ENCODE data around the gene ECHS1.

The ECHS1 gene

DNA sequence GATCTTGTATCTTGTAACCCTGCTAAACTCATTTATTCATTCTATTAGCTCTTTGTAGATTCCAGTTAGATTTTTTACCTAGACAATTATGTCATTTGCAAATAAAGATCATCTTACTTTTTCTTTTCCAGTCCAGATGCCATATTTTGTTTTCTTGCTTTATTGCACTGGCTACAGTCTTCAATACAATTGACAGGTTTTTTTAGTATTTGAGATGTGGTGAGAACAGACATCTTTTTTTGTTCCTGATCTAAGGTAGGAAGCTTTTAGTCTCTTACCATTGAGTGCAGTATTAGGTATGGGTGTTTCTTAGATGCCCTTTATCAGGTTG is 39.2 kb upstream of the ECHS1 start:
- Histone ChIP-seq H3K36me3 (ENCODE audit: control insufficient read depth in 2 of 2, insufficient read depth in 1 of 2, low read length in 2 of 2) (peaks cover 60 to 76% of the 10 kb centered on the region in 2 experiments), H3K27ac (ENCODE audit: extremely low read depth, low read depth, low read length) (no peak overlapping the region), H3K4me3 (ENCODE audit: low read depth, low read length) (no peak overlapping the region), H3K9me3 (ENCODE audit: control insufficient read depth, insufficient read depth, low read depth, low read length) (no peaks in the 10 kb centered on the region; the same call in 1 of the 2 replicates), H3K4me1 (ENCODE audit: control insufficient read depth, insufficient read depth, low read length) (no peaks in the 10 kb centered on the region)
- ChIA-PET POLR2A (no interaction called here), CTCF (interaction anchor here (1.0 to 1.5 kb wide), 2 partner anchors 25 to 83 kb away, joined by 4 to 5 read pairs; no protein-coding TSS in a partner anchor)
- TF ChIP-seq, protein P1, sequence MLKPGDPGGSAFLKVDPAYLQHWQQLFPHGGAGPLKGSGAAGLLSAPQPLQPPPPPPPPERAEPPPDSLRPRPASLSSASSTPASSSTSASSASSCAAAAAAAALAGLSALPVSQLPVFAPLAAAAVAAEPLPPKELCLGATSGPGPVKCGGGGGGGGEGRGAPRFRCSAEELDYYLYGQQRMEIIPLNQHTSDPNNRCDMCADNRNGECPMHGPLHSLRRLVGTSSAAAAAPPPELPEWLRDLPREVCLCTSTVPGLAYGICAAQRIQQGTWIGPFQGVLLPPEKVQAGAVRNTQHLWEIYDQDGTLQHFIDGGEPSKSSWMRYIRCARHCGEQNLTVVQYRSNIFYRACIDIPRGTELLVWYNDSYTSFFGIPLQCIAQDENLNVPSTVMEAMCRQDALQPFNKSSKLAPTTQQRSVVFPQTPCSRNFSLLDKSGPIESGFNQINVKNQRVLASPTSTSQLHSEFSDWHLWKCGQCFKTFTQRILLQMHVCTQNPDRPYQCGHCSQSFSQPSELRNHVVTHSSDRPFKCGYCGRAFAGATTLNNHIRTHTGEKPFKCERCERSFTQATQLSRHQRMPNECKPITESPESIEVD (tag by site-specific recombination; IDR thresholded peaks at IDR 0.05): no peak
- TF ChIP-seq TRIM28 (IDR thresholded peaks at IDR 0.05; ENCODE audit: borderline replicate concordance, low read length) (0 out of 2 replicates have a peak, but pooled peaks have one; percentile 40), ZSCAN23 (tag by site-specific recombination; IDR thresholded peaks at IDR 0.05) (no peak), ZNF747 (tag by site-specific recombination; IDR thresholded peaks at IDR 0.05) (no peak), SETDB1 (IDR thresholded peaks at IDR 0.05; ENCODE audit: insufficient read length, low read length) (peak; percentile 87)

- peak; percentile 39; the same call in 1 of the 2 replicates for TF ChIP-seq ATF2 (tag by site-specific recombination; IDR thresholded peaks at IDR 0.05; ENCODE audit: low read depth)
- no peak for TF ChIP-seq ZNF548 (tag by site-specific recombination; IDR thresholded peaks at IDR 0.05)
- POLR2A ChIA-PET: no interaction called here
These were observed 38.6 kb upstream of the ECHS1 start for GRCh38 chr10:133411523-133412380.

GRCh38 chr10:133405844-133406527 is 32.8 kb upstream of the ECHS1 start:
- no peaks in the 10 kb centered on the region for H3K4me1 ChIP-seq (ENCODE audit: control insufficient read depth, insufficient read depth, low read length)
- H3K27ac ChIP-seq (ENCODE audit: extremely low read depth, low read depth, low read length): no peak overlapping the region
- CTCF ChIA-PET: no interaction called here
- H3K9me3 ChIP-seq (ENCODE audit: control insufficient read depth, insufficient read depth, low read depth, low read length): no peaks in the 10 kb centered on the region; the same call in 1 of the 2 replicates
- POLR2A ChIA-PET: no interaction called here
- no peak overlapping the region for H3K4me3 ChIP-seq (ENCODE audit: low read depth, low read length)
- TF ChIP-seq ZNF155 (tag by site-specific recombination; IDR thresholded peaks at IDR 0.05) (no peak), ZNF660 (tag by site-specific recombination; IDR thresholded peaks at IDR 0.05) (no peak), MYNN (tag by site-specific recombination; IDR thresholded peaks at IDR 0.05; ENCODE audit: borderline replicate concordance) (no peak), ZBTB21 (tag by site-specific recombination; IDR thresholded peaks at IDR 0.05) (no peak), ZNF366 (tag by site-specific recombination; conservative IDR thresholded peaks at IDR 0.05) (no peak)
- peaks cover 53 to 93% of the 10 kb centered on the region in 2 experiments for H3K36me3 ChIP-seq (ENCODE audit: control insufficient read depth in 2 of 2, insufficient read depth in 1 of 2, low read length in 2 of 2)

More at GRCh38 chr10:133411523-133412380, 38.6 kb upstream of the ECHS1 start:
- Histone ChIP-seq H3K4me3 (ENCODE audit: low read depth, low read length) (no peak overlapping the region), H3K36me3 (ENCODE audit: control insufficient read depth in 2 of 2, insufficient read depth in 1 of 2, low read length in 2 of 2) (peaks cover 66 to 82% of the 10 kb centered on the region in 2 experiments), H3K9me3 (ENCODE audit: control insufficient read depth, insufficient read depth, low read depth, low read length) (no peaks in the 10 kb centered on the region; the same call in 1 of the 2 replicates), H3K4me1 (ENCODE audit: control insufficient read depth, insufficient read depth, low read length) (no peaks in the 10 kb centered on the region), H3K27ac (ENCODE audit: extremely low read depth, low read depth, low read length) (no peak overlapping the region)
- CTCF ChIA-PET: interaction anchor here (0.6 to 1.5 kb wide), 3 partner anchors 25 to 161 kb away, joined by 3 to 5 read pairs (median 4); no protein-coding TSS in a partner anchor

DNA sequence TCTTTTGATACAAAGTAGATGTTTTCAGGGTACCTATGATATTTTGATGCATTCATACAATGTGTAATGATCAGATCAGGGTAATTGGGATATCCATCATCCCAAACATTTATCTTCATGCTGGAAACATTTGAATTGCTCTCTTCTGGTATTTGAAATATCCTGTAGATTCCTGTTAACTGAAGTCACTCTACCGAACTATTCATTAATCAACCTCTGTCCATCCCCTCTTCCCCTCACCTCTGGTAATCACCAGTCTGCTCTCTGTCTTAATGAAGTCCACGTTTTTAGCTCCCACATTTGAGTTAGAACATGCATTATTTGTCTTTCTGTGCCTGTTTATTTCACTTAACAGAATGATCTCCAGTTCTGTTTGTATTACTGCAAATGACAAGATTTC is 32.1 kb upstream of the ECHS1 start:
- H3K4me3 ChIP-seq (ENCODE audit: low read depth, low read length): no peak overlapping the region
- H3K9me3 ChIP-seq (ENCODE audit: control insufficient read depth, insufficient read depth, low read depth, low read length): no peaks in the 10 kb centered on the region; the same call in 1 of the 2 replicates
- ChIA-PET POLR2A (no interaction called here), CTCF (no interaction called here)
- H3K36me3 ChIP-seq (ENCODE audit: control insufficient read depth in 2 of 2, insufficient read depth in 1 of 2, low read length in 2 of 2): peaks cover 52 to 93% of the 10 kb centered on the region in 2 experiments
- H3K27ac ChIP-seq (ENCODE audit: extremely low read depth, low read depth, low read length): no peak overlapping the region
- H3K4me1 ChIP-seq (ENCODE audit: control insufficient read depth, insufficient read depth, low read length): no peaks in the 10 kb centered on the region
- TF ChIP-seq ZNF600 (tag by site-specific recombination; IDR thresholded peaks at IDR 0.05) (no peak), ZNF184 (tag by site-specific recombination; IDR thresholded peaks at IDR 0.05) (no peak), PBX3 (CRISPR knock-in tag; IDR thresholded peaks at IDR 0.05) (no peak), ZNF37A (tag by site-specific recombination; IDR thresholded peaks at IDR 0.05) (no peak)
- TF ChIP-seq, protein P2, sequence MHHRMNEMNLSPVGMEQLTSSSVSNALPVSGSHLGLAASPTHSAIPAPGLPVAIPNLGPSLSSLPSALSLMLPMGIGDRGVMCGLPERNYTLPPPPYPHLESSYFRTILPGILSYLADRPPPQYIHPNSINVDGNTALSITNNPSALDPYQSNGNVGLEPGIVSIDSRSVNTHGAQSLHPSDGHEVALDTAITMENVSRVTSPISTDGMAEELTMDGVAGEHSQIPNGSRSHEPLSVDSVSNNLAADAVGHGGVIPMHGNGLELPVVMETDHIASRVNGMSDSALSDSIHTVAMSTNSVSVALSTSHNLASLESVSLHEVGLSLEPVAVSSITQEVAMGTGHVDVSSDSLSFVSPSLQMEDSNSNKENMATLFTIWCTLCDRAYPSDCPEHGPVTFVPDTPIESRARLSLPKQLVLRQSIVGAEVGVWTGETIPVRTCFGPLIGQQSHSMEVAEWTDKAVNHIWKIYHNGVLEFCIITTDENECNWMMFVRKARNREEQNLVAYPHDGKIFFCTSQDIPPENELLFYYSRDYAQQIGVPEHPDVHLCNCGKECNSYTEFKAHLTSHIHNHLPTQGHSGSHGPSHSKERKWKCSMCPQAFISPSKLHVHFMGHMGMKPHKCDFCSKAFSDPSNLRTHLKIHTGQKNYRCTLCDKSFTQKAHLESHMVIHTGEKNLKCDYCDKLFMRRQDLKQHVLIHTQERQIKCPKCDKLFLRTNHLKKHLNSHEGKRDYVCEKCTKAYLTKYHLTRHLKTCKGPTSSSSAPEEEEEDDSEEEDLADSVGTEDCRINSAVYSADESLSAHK (tag by site-specific recombination; IDR thresholded peaks at IDR 0.05): no peak
